ENCODE results near the gene MARCHF4. TPM values are rescaled to one million over a fixed set of nuclear protein-coding genes. Genes with fewer than 3 reads are reported as not detected.

MARCHF4 gene
- total RNA-seq, 1 experiment from 2014 or later = 0.54 TPM

DNA sequence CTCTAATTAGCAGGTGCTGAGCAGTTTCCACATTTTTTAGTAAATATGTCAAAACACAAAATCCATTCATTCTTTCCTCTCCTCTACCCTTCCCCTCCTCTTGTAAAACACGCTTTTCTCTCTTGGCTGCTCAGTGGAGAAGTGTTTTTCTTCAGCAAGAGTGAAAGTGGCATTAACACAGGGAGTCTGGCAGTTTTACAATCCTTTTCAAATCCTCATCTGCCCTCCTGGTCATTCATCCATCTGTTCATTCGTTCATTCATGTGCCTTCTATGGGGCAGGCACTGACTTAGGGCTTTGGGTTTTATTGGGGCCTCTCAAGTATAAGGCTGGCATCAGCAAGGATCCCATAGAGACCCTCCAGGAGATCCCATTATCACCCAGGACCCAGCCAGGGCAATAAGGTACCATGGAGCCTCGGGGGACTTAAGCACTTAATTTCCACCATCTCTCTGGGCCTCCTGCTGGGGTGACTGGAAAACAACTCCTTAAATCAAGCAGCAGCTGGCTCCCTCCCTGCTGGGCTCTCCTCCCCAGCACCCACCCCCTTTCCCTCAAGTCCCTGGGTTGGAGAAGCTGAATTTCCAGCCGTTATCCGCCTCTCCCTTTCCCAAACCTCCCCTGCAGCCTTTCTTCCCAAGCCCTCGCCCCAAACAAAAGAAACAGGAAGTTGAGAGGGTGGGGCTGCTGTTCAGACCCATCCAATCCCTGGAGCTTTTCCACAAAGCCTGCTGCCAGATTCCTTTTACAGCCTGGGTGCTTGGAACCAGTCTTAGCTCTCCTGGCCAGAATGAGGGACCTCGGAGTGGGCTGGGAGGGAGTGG, 32.6 kb downstream of the MARCHF4 start:
- CTCF ChIA-PET = no interaction called here

DNA sequence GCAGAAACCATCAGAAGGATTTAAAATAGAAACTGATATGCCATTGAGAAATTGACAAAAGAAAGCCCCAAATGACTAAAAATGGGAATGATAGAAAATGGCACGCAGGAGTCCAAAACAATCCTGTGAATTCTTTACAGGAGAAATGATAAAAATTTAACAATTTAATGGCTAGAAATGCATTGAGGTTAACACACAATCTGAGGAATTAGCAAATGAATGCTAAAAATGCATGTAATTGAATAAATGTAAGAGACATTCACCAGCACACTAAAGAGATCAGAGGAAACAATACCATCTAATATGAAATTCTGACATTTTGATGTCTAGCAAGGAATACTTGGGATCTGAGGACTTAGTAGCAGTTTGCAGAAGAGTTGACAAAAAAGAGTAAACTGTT, 37.0 kb downstream of the MARCHF4 start:
- DNase-seq = no peak
- H3K4me3 Mint-ChIP-seq (ENCODE audit: low read depth, unreplicated experiment) = no peak overlapping the region

More for the DNA sequence above, 32.6 kb downstream of the MARCHF4 start:
- Mint-ChIP-seq H3K4me1 (ENCODE audit: low read depth, unreplicated experiment) (no peaks in the 10 kb centered on the region), H3K27ac (ENCODE audit: unreplicated experiment) (no peak overlapping the region), H3K27me3 (ENCODE audit: unreplicated experiment) (peaks cover 64% of the 10 kb centered on the region), H3K36me3 (ENCODE audit: insufficient read depth, unreplicated experiment) (no peaks in the 10 kb centered on the region), H3K9me3 (ENCODE audit: low read depth, unreplicated experiment) (peaks cover 2% of the 10 kb centered on the region), H3K4me3 (ENCODE audit: low read depth, unreplicated experiment) (no peak overlapping the region)
- intact Hi-C loops (cut with micrococcal nuclease; ENCODE audit: unreplicated experiment) = no loop called here
- DNase-seq = no peak
- TF ChIP-seq, protein P1, sequence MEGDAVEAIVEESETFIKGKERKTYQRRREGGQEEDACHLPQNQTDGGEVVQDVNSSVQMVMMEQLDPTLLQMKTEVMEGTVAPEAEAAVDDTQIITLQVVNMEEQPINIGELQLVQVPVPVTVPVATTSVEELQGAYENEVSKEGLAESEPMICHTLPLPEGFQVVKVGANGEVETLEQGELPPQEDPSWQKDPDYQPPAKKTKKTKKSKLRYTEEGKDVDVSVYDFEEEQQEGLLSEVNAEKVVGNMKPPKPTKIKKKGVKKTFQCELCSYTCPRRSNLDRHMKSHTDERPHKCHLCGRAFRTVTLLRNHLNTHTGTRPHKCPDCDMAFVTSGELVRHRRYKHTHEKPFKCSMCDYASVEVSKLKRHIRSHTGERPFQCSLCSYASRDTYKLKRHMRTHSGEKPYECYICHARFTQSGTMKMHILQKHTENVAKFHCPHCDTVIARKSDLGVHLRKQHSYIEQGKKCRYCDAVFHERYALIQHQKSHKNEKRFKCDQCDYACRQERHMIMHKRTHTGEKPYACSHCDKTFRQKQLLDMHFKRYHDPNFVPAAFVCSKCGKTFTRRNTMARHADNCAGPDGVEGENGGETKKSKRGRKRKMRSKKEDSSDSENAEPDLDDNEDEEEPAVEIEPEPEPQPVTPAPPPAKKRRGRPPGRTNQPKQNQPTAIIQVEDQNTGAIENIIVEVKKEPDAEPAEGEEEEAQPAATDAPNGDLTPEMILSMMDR (IDR thresholded peaks at IDR 0.05; ENCODE audit: unreplicated experiment) = no peak
- BruUV-seq (replicated peaks) = no TSS peak

DNA sequence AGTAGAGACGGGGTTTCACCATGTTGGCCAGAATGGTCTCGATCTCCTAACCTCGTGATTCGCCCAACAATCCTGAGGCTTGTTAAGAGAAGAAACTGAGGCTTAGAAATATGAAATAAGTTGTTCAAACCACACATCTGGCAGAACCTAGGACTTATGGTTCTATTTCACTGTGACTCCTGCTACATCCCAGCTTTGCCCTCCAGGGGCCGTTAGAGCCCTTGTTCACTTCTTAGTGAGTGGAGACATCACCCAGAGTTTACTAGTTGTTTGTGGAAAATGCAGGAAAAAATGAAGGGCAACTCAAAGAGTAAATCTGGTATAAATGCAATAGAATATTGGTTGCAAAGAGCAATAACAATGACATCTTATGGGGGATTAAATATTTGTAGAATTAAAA, 43.9 kb downstream of the MARCHF4 start:
- Mint-ChIP-seq H3K36me3 (ENCODE audit: insufficient read depth, unreplicated experiment) (no peaks in the 10 kb centered on the region), H3K4me1 (ENCODE audit: low read depth, unreplicated experiment) (no peaks in the 10 kb centered on the region), H3K9me3 (ENCODE audit: low read depth, unreplicated experiment) (no peaks in the 10 kb centered on the region), H3K4me3 (ENCODE audit: low read depth, unreplicated experiment) (no peak overlapping the region), H3K27ac (ENCODE audit: unreplicated experiment) (no peak overlapping the region), H3K27me3 (ENCODE audit: unreplicated experiment) (peaks cover 21% of the 10 kb centered on the region)
- no TSS peak for BruUV-seq (replicated peaks)
- no peak for DNase-seq
- intact Hi-C loops (cut with micrococcal nuclease; ENCODE audit: unreplicated experiment) = no loop called here
- CTCF ChIA-PET = interaction anchor here (0.9 kb wide), 1 partner anchor 27 kb away, joined by 3 read pairs; no protein-coding TSS in a partner anchor
- TF ChIP-seq, protein P1 (IDR thresholded peaks at IDR 0.05; ENCODE audit: unreplicated experiment) = no peak

More for the DNA sequence above, 37.0 kb downstream of the MARCHF4 start:
- no peaks in the 10 kb centered on the region for H3K4me1 Mint-ChIP-seq (ENCODE audit: low read depth, unreplicated experiment)
- TF ChIP-seq, protein P1 (IDR thresholded peaks at IDR 0.05; ENCODE audit: unreplicated experiment) = no peak
- peaks cover 52% of the 10 kb centered on the region for H3K27me3 Mint-ChIP-seq (ENCODE audit: unreplicated experiment)
- no TSS peak for BruUV-seq (replicated peaks)
- H3K9me3 Mint-ChIP-seq (ENCODE audit: low read depth, unreplicated experiment) = peaks cover 2% of the 10 kb centered on the region
- H3K36me3 Mint-ChIP-seq (ENCODE audit: insufficient read depth, unreplicated experiment) = no peaks in the 10 kb centered on the region
- no peak overlapping the region for H3K27ac Mint-ChIP-seq (ENCODE audit: unreplicated experiment)
- CTCF ChIA-PET = interaction anchor here (0.6 kb wide), 1 partner anchor 62 kb away, joined by 4 read pairs; no protein-coding TSS in a partner anchor
- intact Hi-C loops (cut with micrococcal nuclease; ENCODE audit: unreplicated experiment) = no loop called here

DNA sequence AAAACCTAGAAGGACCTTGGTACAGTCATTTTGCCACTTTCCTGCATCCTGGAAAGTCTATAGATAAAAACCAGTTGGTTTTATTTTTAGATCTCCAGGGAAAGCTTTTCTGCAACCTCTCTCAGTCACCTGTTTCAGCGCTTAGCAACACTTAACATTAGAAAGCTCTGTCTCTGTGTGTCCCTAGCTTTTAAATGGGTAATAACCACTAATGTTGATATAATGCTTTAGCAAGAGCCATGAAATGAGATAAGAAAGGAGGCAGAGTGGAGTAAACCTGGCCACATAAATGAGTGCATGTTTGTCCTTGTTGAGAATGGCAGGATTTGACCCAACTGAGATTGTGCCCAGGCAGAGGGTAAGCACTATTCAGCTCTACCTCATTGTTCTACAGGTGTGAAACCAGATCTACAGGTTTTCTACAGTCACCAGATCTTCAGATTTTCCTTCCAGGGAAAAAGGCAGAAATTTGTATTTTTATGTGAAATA, 44.8 kb downstream of the MARCHF4 start:
- no TSS peak for BruUV-seq (replicated peaks)

More for the DNA sequence above, 44.8 kb downstream of the MARCHF4 start:
- Mint-ChIP-seq H3K4me3 (ENCODE audit: low read depth, unreplicated experiment) (no peak overlapping the region), H3K27me3 (ENCODE audit: unreplicated experiment) (peaks cover 25% of the 10 kb centered on the region), H3K4me1 (ENCODE audit: low read depth, unreplicated experiment) (no peaks in the 10 kb centered on the region), H3K9me3 (ENCODE audit: low read depth, unreplicated experiment) (no peaks in the 10 kb centered on the region), H3K36me3 (ENCODE audit: insufficient read depth, unreplicated experiment) (no peaks in the 10 kb centered on the region), H3K27ac (ENCODE audit: unreplicated experiment) (no peak overlapping the region)
- DNase-seq = no peak
- TF ChIP-seq, protein P1 (IDR thresholded peaks at IDR 0.05; ENCODE audit: unreplicated experiment) = no peak
- intact Hi-C loops (cut with micrococcal nuclease; ENCODE audit: unreplicated experiment) = no loop called here
- CTCF ChIA-PET = interaction anchor here (0.9 kb wide), 1 partner anchor 26 kb away, joined by 3 read pairs; no protein-coding TSS in a partner anchor

Other genes starting within 250 kb of the MARCHF4 start
- 24.6 and 25.4 TPM in 2 replicates for gene SMARCAL1, start 40.0 kb upstream of the MARCHF4 start, total RNA-seq (2022)
- 1,797 and 1,889 TPM in 2 replicates for gene RPL37A, start 126.4 kb upstream of the MARCHF4 start, total RNA-seq (2022)